GM12873 (cell line): ENCODE results near the gene SLC1A4.

Experiments
- TF ChIP-seq, protein P1 (sequence below): IDR thresholded peaks from 2 replicates; pipeline ENCODE4 v1.5.1; 2012; ENCODE audit warnings: low read depth, mild to moderate bottlenecking, moderate library complexity, low read length, control low read depth; ENCODE audit not compliant: insufficient read depth; ENCODE audit errors: missing control alignments

The SLC1A4 gene

DNA sequence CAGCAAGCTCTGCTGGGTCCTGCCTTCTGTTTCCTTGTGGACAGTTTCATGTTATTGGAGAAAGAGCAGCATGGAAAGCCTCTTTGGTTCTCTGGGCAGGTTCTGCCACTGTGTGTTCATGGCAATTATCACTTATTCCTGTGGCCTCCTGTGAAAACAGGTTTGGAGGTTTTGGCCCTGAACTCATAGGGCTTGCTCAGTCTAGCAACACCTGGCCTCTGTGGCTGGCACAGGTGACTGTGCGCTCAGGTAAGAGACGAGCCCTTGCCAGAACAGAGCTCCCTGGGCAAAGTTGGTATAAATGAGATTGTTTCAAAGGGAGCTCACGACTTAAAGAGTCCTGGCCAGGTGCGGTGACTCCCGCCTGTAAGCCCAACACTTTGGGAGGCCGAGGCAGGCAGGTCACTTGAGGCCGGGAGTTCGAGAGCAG, 72.7 kb downstream of the SLC1A4 start:
- TF ChIP-seq, protein P1, sequence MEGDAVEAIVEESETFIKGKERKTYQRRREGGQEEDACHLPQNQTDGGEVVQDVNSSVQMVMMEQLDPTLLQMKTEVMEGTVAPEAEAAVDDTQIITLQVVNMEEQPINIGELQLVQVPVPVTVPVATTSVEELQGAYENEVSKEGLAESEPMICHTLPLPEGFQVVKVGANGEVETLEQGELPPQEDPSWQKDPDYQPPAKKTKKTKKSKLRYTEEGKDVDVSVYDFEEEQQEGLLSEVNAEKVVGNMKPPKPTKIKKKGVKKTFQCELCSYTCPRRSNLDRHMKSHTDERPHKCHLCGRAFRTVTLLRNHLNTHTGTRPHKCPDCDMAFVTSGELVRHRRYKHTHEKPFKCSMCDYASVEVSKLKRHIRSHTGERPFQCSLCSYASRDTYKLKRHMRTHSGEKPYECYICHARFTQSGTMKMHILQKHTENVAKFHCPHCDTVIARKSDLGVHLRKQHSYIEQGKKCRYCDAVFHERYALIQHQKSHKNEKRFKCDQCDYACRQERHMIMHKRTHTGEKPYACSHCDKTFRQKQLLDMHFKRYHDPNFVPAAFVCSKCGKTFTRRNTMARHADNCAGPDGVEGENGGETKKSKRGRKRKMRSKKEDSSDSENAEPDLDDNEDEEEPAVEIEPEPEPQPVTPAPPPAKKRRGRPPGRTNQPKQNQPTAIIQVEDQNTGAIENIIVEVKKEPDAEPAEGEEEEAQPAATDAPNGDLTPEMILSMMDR = no peak

DNA sequence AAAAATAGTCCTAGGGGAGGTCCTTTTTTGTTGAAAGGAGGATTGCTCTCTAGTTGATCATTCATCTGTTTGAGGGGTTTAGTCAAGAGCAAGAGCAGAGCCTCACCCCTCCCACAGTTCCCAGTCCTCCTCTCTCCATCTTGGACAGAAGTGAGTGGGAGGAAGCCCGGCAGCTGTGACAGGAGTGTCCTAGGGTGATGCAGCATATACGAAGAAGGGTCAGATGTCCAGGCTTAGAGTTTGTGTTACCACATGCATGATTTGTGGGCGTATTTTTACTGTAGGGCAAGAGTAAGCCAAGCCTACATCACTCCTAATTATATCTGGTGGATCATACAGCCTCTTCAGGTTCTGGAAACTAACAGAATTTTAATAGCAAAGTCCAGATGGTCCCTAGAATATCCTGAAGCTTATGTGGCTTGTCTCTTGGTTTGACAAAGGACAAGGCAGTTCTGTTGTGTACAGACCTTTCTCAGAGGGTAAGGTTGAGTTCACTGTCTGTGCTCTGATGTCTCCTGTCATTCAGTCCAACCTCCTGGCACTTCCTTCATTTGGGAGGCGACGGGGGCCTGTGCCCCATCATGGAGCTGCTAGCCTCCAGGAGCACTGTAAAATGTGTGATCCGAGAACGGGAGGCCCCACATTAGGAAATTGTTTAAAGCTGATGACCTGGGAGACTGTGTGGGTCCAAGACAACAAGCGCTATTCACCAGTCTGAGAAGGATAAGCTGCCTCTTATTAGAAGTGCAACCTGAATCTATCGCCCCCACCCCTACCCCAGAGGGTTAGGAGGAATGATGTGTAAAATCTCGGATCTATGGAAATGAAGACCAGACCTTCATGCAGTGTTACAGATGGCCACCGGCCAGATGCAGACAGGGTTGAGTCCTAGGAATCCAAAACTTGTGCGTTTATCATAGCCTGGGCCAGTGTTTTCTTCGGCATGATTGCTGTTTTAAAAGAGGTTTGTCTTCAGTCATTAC, 73.9 kb downstream of the SLC1A4 start:
- TF ChIP-seq, protein P1 = no peak

DNA sequence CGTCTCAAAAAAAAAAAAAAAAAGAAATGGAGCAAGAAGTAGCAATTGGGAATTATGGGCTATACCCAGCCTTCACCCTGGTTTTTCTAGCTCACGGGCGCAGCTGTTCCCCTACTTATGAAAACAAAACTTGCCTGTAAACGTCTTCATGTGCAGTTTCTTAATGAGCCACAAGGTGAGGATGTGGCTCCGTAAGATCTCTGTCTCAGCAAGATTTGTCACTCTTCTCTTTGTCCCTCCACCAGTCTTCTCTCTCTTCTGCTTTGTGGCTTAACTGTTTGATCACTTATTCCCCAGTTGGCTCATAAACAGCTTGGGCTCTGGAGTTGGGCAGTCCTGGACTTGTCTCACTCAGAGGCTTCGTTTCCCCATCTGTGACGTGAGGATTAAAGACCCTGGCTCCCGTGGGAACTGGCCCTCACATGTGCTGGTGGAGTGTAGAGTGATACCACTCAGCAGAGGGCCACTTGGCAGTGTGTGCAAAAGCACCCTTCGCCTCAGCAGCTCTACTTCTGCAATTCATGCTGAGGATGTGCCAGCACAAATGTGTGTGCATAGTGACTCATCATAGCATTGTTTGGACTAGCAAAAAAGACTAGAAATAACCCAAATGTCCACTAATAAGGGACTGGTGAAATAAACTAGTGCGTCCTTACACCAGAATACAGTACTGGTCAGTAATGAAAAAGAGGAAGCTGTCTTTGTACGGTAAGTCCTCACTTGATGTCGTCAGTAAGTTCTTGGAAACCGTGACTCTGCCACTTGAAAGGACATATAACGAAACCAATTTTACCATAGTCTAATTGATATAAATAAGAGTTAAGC, 75.7 kb downstream of the SLC1A4 start:
- TF ChIP-seq, protein P1 = peak; percentile 98

DNA sequence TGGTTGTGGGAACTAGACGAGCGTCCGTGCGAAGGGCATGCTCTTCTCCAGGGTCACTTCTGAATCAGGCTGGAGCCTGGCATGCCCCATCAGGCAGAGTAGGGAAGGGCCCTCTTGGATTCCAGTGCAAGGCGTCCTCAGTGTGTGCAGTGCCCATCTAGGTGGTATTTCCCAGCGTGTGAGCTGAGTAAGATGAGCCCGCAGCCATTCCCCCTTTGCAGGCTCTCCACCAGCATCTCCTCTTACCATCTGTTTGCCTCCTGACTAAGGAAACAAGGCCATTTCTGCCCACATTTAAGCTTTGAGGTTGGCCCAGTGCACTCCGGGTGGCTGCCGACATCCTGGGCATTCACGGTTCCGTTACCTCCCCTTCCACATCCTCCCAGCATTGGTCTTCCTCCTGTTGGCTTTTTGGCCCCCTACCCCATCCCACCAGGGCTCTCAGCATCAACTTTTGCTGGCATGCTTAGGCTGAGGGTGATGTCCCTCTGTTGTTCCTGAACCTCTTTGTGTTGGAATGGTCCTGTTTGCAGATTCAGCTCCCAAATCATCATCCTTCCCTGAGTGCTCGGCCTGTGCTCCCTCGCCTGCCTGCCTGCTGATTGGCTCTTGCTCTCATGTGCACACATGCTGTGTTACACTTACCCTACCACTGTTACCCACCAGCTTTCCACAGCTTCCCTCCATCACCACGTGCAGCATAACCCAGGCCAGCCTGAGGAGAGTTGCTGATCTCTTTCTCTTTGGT, 78.8 kb downstream of the SLC1A4 start:
- TF ChIP-seq, protein P1 = no peak

DNA sequence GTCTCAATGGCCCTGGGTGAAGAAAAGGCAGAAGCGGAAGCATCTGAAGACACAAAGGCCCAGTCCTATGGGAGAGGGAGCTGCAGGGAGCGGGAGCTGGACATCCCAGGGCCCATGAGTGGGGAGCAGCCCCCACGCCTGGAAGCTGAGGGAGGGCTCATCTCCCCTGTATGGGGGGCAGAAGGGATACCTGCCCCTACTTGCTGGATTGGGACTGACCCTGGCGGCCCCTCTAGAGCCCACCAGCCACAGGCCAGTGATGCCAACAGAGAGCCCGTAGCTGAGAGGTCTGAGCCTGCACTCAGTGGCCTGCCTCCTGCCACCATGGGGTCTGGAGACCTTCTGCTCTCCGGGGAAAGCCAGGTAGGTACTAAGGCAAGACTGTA, 80.2 kb downstream of the SLC1A4 start:
- TF ChIP-seq, protein P1 = no peak

DNA sequence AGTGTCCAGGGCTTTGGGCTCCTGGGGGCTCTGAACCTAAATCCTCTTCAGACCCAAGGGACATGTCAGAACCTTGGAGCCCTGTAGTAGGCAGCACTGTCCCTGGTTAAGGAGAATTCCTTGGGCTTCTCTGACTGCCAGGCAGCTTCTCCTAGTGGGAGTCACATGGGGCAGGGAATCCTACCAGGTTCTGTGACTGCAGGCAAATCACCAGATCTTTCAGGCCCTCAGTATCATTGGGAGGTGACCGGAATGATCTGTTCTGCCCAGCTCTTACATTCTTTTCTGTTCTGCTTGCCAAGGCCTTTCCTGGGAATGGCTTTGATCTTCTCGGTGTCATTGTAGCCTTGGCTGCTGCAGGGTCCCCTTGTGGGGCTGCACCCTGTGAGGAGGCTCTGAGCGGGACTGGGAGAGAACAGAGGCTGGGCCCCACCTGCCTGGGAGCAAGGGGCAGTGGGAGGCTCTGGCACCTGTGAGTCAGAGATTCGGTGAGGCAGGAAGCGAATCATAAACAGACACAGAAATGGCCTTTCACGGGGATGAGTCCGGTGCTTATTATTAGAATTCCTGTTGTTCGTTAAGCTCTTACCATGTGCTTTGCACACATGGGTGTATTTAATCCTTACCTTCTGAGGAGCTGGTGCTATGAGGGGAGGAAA, 81.1 kb downstream of the SLC1A4 start:
- TF ChIP-seq, protein P1 = no peak

DNA sequence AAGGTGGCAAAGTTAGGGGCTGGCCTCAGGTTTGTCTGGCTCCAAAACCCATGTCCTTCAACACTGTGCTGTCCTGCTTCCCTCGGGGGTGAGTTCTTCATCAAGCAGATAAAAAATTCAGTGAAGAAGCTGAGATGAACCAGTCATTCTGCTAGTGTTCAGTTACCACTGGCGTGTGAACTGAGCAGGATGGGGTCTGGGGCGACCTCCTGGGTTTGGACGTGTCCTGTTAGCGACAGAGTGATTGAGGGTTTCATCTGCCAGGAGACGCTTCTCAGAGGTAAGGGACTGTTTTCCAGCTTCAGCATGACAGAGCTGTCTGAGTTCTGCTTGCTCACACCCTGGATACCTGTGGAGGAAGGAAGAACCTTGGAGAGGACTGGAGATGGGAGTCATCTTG, 81.7 kb downstream of the SLC1A4 start:
- TF ChIP-seq, protein P1 = no peak
